ENCODE results near the gene PLXNA2.

GRCh38 chr1:208033236-208033635 is 210.9 kb downstream of the PLXNA2 start:
- no peak for TF ChIP-seq CTCF (IDR thresholded peaks at IDR 0.05; ENCODE audit: low read depth, low read length)
- no peak for TF ChIP-seq EZH2phosphoT487 (IDR thresholded peaks at IDR 0.05; ENCODE audit: low read depth)
